HPDE6-E6E7 (cell line): ENCODE data around the gene ANGPTL3.
"Not testable (repeated sequence)": the region's sequence is repeated elsewhere in the genome, so short reads cannot be mapped to it uniquely, and the experiment has no call there.

Source experiments
- DNase-seq: peaks from one replicate; pipeline ENCODE4 v3.0.0; 2011; ENCODE audit warnings: missing footprints; ENCODE audit errors: extremely low spot score

The ANGPTL3 gene

GRCh38 chr1:62597281-62597680 is at the start of gene ANGPTL3:
Gene ANGPTL3 (plus strand): TSS chr1:62597520. CDS start chr1:62597567, 47 bp downstream.
- no peak for DNase-seq

- DNase-seq, result no peak
Observed at GRCh38 chr1:62561306-62561705, 36.0 kb upstream of the ANGPTL3 start.

- not testable (repeated sequence) for DNase-seq
Observed at GRCh38 chr1:62567182-62567581, 30.1 kb upstream of the ANGPTL3 start.

- not testable (repeated sequence) for DNase-seq
Observed at GRCh38 chr1:62567926-62568325, 29.4 kb upstream of the ANGPTL3 start.

- DNase-seq, result not testable (repeated sequence)
Observed at GRCh38 chr1:62571517-62571916, 25.8 kb upstream of the ANGPTL3 start.

GRCh38 chr1:62572476-62572875 is 24.8 kb upstream of the ANGPTL3 start:
- DNase-seq, result no peak

- DNase-seq, result no peak
Observed at GRCh38 chr1:62573675-62574074, 23.6 kb upstream of the ANGPTL3 start.

GRCh38 chr1:62585469-62586155 is 11.7 kb upstream of the ANGPTL3 start:
- DNase-seq, result no peak

- DNase-seq, result no peak
Observed at GRCh38 chr1:62588000-62588399, 9.3 kb upstream of the ANGPTL3 start.

- DNase-seq, result no peak
Observed at GRCh38 chr1:62589321-62589720, 8.0 kb upstream of the ANGPTL3 start.

GRCh38 chr1:62590255-62590969 is 6.9 kb upstream of the ANGPTL3 start:
- no peak for DNase-seq

- DNase-seq, result no peak
Observed at GRCh38 chr1:62590970-62591368, 6.4 kb upstream of the ANGPTL3 start.

- no peak for DNase-seq
Observed at GRCh38 chr1:62593825-62594394, 3.4 kb upstream of the ANGPTL3 start.

- DNase-seq, result no peak
Observed at GRCh38 chr1:62595647-62596046, 1.7 kb upstream of the ANGPTL3 start.

GRCh38 chr1:62599044-62599443 is 1.7 kb downstream of the ANGPTL3 start:
- no peak for DNase-seq

- no peak for DNase-seq
Observed at GRCh38 chr1:62601457-62601856, 4.1 kb downstream of the ANGPTL3 start.

GRCh38 chr1:62608905-62609304 is 11.6 kb downstream of the ANGPTL3 start:
- no peak for DNase-seq

GRCh38 chr1:62610588-62610987 is 13.3 kb downstream of the ANGPTL3 start:
- DNase-seq, result not testable (repeated sequence)

GRCh38 chr1:62612770-62613169 is 15.4 kb downstream of the ANGPTL3 start:
- DNase-seq, result no peak

- no peak for DNase-seq
Observed at GRCh38 chr1:62613325-62613727, 16.0 kb downstream of the ANGPTL3 start.

- no peak for DNase-seq
Observed at GRCh38 chr1:62613890-62614289, 16.6 kb downstream of the ANGPTL3 start.

GRCh38 chr1:62621907-62622306 is 24.6 kb downstream of the ANGPTL3 start:
- DNase-seq, result peak; percentile 39

GRCh38 chr1:62625415-62625814 is 28.1 kb downstream of the ANGPTL3 start:
- no peak for DNase-seq
